ENCODE measurements around the gene CHCHD2.

DNA sequence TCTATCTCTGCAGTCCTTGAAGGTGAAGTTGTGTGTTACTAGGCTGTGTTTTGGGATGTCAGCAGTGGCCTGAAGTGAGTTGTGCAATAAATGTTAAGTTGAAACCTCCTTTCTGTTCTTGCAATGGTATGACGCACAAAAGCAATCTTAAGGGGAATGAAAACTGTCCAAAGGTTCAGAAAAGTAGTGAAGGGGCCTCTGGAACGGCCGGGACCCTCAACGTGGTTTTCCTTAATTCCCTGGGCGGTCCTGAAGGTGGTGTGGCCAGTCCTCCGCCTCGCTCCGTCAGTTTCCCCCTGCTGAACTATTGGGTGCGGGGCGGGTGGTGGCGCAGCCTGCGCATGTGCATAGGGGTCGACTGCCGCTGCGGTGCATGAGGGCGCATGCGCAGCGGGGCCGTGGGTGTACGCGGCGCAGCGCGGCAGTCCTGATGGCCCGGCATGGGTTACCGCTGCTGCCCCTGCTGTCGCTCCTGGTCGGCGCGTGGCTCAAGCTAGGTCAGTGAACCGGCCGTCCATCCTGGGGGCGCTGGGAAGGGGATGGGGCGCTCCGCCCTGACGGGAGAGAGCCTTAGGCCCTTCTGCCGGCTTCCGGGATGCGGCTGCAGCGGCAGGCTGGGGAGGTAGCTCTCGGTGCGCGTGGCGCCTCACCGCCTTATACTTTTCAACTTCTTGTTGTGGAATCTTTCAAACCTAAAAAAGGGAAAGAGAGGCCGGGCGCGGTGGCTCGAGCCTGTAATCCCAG, 42.2 kb downstream of the CHCHD2 start, which contains the start of gene SUMF2:
- TF ChIP-seq POLR2A (IDR thresholded peaks at IDR 0.05; ENCODE audit: low read depth, low read length): peak; percentile 96
- TF ChIP-seq POLR2AphosphoS5 (IDR thresholded peaks at IDR 0.05; ENCODE audit: low read depth, low read length): peak; percentile 97
- no peak for TF ChIP-seq TAF1 (IDR thresholded peaks at IDR 0.05; ENCODE audit: borderline replicate concordance, low read depth, low read length)
